HG02610 (cell line): ENCODE measurements around the gene SFR1.

Experiments used
- ATAC-seq: cut with Tn5 transposase; IDR thresholded peaks from one replicate; pipeline ENCODE4 v1.9.1; 2021; ENCODE audit warnings: mild to moderate bottlenecking, moderate library complexity; ENCODE audit not compliant: unreplicated experiment

The SFR1 gene

DNA sequence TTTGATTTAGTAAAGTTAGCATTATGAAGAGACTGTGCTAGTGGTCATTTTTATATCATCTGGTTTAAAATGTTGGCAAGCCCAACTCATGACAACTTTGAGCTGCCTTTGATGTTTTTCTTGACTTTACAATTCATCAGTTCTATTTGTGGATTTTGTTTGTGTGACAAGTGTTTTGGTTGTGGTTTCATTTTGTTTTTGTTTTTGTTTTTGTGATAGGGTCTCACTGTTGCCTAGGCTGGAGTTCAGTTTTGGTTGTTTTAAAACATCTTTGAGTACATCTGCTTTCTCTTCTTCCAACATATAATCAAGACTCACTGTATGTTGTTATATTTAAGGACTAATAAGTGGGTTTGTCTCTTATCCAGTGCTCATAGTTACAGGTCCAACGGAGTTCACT lies 17.6 kb upstream of the SFR1 start:
- no peak for ATAC-seq

DNA sequence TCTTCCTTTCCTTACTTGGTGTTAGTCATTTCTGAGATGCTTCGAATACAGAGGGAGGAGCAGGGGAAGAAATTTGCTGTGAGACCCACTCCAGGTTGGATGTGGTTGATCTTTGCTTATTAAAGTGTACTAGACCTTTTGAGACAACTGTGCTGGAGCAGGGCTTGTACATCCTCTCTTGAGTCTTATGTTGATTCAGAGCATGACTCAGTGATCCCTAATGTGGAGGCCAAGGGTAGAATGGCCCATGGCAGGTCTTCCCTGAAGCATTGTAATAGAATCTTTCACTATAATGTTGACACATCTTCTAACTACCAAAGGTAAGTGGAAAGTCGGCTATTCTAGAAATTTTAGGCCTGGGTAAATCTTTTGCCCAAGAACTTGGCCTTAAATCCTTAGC lies 17.0 kb upstream of the SFR1 start:
- ATAC-seq, result no peak

DNA sequence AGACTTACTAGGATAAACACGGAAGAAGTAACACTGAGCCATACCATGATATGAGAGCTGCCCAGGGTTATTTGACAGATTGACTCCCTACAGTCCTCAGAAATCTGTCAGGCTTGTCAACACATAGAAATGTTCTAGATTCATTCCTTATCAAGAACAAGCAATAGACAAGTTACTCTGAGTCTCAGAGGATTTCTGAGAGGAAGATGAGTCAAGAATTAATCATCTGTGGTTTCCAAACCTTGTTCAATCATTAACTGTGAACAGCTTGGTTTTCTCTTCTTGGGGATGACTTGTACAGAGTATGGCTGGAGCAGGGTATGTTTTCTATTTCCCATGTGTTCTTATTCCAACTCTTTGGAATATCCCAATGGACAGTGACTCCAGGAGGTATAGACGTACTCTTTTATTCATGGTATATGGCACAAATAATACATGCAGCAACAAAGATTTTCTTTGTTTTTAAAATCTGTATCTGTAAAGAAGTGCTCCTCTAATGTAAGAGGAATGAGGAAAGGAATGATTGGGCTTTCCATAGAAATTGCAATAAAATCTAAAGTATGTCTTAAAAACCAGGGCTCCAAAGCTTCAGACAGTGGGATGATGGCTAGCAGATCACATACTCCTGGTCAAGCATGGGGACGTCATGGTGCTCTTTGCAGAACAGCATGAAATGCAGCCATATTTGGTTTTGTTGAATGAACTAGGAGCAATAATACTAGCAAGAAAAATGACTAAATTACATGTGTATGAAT lies 11.9 kb upstream of the SFR1 start:
- ATAC-seq, result peak; percentile 92

DNA sequence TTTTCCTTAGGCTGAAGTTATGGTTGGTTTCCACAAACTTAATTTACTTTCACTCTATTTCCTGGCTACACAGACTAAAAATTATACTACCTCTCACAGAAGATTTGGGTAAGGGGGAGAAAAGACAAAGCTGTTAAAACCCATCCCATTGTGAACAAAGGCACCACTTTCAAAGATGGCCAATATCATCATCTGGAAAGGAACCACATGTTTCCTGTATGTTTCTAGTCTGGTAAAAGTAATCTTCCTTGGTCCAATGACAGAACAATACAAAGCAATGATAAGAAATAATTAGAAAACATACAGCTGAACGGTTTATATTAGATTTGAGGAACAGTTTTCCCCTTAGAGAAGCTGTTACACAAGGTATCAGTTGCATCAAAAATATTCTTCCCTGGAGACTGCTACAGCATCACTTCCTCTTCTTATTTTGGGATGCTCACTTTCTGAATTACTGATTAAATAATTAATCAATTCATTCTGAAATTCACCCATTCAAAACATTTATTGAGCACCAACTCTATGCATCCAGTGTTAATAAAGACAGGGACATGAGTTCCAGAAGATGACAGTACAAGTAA lies 8.5 kb upstream of the SFR1 start:
- ATAC-seq, result no peak

DNA sequence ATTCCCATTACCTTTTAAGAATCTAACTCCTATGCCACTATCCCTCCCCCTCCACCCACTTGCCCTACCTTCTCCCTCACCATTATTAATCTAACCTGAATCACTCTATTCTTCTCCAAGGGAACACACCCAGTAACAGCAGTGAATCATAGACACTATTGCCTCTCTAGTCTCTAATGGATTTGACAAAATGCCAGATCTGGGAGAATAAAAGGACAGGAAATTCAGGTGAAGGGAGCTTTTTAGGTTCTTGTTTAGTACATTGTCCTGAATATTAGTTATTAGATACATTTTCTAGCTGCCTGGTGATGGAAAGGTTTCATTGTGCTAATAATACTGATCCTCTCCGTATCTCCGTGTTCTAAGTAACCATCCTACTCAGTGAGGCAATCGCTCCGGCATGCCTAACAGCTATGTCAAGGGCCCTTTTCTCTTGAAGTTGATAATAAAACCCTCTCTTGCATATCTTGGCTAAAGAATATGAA lies 4.1 kb upstream of the SFR1 start:
- no peak for ATAC-seq

DNA sequence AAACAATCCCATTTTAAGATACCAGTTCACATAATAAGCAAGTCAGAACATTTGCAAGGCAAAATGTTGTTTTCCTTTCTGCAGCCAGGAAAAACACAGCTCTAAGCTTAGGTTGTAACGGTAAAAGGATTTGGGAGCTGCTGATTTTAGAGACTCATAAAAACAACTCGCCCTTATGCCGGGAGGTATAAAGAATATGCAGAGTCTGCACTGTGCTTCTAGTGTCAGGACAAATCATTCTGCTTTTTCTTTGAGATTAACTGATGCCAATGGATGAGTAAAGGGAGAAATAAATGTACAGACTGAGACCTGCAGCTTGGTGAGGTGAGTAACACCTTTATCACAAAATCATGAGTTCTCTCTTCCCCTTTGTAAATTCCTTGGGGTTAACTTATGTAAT lies 2.0 kb upstream of the SFR1 start:
- ATAC-seq, result no peak

DNA sequence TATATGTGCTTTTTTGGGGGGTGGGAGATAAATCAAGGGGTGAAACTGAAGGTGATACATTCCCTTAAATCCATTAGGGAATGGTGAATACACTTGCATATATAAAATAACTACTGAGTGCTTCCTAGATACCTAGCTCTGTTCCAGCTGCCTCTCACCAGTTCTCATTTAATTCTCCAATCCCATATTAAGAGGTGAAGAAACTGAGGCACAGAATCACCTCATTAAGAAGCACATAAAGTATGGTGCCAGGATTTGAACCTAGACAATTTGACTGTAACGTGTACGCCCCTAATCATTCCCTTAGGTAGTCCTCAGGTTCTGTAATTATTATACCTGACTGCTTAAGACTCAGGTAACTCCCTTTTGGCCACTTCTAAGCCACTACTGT lies 1.5 kb upstream of the SFR1 start:
- no peak for ATAC-seq

DNA sequence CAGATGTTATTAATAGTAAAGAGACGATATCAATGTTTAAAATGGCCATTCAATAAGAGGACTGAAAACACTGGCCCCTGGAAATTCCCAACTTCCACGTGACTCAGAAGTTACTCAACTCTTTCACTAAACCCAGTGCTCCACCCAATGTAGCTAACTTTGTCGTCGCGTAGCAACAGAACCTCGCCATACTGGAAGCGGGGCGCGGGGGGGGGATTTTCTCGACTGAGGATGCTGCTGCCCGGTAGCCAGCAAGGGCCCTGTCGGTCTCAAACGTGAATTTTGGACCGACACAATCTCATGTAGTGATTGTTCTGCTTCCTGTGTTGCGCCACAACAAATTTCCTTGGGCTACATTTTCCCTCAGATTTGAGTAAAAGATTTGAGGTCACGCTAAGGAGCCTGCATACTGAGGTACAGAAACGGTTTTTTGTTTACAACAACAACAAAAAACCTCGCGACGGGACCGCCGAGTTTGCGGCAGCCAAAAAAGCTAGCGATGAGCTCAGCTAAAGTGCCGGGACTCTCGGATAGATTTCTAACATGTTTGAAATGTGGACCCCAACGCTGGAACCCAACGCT lies 977 bp upstream of the SFR1 start:
- peak; percentile 34 for ATAC-seq

DNA sequence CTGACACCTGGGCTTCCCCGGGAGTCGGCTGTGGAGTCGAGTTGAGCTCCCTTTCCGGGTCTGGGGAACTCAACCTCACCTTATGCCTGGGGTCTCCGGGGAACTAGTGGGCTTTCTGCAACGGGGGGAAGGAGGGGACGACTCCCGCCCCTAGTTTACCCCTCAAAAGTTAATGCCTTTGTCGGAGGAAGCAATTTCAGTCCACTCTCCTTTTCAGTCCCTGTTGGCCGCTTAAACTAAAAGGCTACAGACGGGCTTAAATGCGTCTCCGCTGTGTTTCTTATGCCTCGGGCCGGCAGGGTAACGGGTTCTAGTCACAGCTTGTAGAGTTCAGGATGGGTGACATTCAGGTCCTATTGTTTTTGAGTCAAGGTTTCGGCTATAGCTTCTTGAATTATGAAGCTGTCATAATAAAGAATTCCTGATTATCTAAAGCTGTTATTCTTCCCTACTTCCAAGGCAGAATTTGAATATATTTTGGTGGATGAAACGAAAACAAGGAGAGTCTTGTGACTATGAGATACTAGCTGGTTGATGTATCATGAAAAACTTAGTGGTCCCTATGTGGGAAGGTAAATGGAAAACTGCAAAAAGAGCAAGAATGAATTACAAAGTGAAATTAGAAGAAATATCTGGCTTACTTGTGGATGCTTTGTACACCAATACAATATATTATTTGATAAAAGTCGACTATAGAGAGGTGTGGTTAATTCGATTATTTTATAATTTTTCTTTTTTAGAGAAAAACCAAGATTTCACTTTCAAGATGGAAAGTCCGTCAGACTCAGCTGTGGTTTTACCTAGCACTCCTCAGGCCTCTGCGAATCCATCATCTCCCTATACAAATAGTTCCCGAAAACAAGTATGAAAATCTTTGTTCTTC lies 495 bp downstream of the SFR1 start:
- peak; percentile 3 for ATAC-seq

DNA sequence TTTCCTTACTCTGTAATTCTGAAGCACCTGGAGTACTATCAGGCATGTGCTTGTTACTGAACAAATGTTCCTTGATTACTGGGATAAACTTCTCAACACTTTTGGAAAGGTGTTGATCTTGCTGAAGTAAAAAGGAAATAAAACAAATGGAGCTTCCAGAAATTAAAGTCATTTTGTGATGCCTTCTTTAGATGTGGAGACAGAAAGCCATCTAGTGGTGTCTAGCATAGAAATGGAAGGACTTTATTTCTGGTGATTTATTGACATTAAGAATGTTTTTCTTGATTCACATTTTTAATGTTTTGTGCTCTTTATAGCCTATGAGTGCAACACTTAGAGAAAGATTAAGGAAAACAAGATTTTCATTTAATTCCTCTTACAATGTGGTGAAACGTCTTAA lies 1.4 kb downstream of the SFR1 start:
- no peak for ATAC-seq

DNA sequence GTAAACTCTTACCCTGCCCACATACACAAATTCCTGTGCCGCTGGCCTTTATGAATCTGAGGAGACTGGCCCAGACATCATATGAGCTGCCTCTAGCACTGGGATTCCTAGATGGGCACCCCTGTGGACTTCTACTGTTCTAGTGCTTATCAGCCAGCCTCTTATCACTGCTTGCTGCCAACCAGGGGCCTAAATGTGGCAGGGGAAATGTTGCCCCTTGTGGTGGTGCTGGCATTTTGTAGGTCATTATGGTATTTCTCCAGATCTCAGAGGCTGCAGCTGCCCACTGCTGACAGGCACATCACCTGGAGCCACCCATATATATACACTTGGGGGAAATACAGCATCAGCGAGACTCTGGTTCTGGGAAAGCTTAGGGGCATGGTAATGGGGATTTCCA lies 5.4 kb downstream of the SFR1 start:
- ATAC-seq, result no peak

DNA sequence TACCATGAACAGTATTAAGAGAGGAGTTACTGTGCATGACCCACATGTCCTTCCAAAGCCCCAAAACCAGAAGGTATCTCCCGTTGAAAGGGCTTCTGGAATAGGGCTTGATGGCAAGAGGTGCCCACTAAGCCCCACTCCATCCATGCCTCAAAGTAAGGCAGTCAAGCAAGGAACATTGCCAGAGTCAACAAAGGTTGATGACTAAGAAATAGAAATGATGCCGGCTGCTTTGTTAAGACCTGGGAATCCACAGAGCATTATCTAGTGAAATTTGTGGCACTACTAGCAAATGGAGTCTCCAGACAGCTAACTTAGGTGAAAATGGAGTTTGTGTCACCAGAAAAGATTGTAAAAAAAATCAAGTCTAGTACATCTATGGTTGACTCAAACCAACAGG lies 6.2 kb downstream of the SFR1 start:
- no peak for ATAC-seq

DNA sequence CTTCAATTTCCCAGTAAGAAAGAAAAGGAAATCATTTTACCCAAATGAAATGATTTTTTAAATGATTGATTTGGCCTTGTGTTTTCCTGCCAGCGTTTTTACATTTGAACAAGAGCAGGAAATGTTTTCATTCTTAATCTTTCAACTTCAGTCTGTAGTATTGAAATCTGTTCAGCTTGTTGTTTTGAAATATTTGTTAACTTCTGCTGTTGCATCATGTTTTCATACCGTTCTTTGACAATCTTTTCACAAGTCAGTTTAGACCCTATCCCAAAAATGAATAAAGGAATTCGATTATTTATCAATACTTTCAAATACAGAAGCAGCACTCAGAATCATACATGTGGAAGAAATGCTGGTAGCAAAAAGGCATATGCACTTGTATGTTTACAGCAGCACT lies 8.1 kb downstream of the SFR1 start:
- no peak for ATAC-seq

DNA sequence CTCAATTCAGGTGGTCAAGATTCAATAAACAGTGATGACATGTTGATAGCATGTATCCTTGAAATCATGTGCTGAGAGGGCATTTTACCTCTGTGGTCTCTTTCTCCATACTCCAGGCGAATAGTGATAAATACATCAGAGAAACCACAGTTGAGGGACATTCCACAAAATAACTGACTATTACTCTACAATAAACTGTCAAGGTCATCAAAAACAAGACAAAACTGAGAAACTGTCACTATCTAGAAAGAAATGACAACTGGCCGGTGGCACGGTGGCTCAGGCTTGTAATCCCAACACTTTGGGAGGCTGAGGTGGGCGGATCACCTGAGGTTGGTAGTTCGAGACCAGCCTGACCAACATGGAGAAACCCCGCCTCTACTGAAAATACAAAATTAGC lies 16.2 kb downstream of the SFR1 start:
- no peak for ATAC-seq

DNA sequence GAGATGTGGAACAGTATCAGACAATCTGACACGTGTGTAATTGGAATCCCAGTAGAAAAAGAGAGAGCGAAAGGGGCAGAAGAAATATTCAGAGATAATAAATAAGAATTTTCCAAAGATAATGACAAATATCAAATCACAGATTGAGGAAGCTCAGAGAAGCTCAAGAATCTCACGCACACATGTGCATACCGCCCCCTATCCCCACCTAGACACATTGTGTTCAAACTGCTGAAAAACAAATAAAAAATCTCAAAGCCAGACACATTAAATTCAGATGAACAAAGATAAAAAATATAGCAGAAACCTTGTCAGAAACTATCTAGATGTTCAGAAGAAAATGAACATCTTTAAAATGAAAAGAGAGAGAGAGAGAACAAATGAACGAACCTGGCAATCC lies 17.2 kb downstream of the SFR1 start:
- ATAC-seq, result no peak

DNA sequence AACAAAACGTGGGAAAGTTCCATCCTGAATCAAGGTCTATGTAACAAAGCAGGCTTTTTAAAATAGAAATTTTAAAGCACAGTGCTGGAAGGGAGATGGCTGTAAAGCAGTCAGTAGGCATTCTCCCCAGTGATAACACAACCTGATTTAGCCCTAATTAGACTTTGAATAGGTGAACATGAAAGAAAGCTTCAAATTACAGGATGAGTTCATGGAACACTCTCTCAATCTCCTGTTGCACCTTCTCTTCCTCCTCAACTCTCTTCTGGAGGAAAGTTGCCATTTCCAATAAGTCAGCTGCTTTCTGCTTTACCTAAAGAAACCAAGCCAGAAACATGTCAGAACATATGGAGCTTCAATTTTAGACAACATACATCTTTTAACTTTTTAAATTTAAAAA lies 20.1 kb downstream of the SFR1 start:
- no peak for ATAC-seq

DNA sequence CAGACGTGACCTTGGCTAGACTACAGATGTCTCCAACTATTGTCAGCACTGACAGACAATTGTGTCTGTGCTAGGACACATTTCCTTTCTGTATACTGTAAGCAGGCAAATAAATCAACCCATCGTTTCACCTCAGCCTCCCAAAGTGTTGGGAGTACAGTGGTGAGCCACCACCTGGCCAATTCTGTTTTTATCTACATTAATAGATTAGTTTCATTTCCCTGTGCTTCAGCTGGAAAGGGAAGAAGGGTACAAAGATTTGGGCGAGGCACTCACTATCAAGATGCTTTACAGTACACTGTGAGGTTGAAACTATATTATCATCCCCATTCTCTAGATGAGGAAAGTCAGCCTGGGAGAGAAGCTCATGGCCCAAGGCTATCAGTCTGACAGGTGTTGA lies 21.9 kb downstream of the SFR1 start:
- ATAC-seq, result no peak

DNA sequence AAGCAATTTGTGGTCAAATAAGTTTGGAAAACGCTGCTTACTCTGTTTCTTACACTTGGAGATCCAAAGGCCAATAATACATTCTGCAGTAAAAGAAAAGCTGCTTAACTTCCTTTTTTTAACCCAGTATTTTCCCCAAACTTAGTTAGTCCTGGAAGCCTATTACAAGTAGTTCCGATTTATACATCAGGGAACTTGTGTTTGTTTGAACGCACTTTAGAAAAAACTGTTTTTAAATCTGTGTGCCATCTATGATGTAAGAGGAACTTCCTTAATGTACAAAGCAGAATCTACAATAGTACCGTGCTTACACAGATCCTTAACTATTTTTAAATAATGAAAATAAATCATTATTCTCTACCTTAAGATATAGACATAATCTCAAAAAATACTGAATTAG lies 23.0 kb downstream of the SFR1 start:
- no peak for ATAC-seq

DNA sequence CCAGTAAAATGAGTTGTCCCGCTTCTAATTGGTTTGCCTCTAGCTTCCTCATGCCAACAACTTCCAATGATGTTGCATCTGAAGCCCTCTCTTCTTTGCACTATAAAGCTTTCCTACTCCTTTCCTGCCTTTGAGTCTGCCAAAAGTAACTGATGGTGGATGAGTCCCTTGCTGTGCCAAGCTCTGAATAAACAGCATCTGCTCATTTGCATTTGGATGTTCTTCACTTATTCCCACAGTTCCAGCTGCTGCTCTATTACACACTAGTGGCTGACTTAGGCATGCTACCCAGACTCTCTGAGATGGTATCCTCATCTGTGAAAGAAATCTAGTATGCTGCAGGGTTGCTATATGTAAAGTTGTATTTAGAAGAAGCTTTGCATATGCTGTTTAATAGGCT lies 24.9 kb downstream of the SFR1 start:
- no peak for ATAC-seq

DNA sequence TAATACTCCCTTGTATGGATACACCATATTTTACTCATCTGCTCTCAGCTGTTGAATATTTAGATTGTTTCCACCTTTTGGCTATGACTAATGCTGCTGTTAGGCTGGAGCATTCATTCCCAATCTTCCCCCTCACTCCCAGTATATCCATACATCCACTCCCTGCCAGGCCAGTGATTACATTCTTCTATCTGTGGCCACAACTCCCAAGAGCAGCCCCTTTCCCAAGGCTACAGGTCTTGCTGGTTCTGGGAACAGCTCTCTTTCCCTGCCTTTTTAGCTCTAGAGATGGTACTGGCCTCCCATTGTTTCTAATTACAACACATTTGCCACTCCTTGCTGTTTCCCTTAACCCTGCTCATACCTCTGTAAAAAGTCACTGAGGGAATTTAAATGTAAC lies 28.2 kb downstream of the SFR1 start:
- ATAC-seq, result no peak

DNA sequence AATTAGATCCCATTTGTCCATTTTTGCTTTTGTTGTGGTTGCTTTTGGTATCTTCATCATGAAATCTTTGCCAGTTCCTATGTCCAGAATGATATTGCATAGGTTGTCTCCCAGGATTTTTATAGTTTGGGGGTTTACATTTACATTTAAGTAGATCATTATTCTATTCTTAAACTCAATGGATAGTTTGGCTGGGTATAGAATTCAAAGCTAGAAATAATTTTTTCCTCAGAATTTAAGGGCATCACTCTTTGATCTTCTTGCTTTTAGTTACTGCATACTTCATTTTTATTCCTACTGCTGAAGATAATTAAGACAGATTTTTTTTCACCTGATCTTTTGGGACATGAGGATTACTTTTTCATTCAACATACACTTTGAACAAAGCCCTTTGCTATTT lies 29.8 kb downstream of the SFR1 start:
- no peak for ATAC-seq

DNA sequence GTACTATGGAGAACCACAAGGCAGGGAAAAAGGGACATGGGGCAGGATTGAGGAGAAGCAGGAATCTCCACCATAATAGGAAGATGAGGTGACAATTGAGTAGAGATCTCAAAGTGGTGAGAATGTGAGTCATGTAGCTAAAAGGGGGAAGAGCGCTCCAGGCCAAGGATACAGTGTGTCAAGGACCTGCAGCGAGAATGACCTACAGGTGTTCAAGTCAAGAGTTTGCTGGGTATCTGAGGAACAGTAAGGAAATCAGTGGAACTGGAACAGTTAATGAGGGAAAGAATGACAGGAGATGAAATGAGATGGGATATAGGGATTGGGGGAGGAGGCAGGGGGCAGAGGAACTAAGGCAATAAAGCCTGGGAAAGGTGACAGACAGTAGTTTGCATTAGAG lies 33.6 kb downstream of the SFR1 start:
- ATAC-seq, result no peak
